DOHH2 (cell line): ENCODE measurements around the gene CERS3.

Experiments
- EZH2phosphoT487 ChIP-seq: fragments of 200-600 bp; sonication (generic); IDR thresholded peaks from 2 replicates; pipeline ENCODE4 v1.6.1; 2017; ENCODE audit warnings: borderline replicate concordance, mild to moderate bottlenecking, antibody characterized with exemption, low read length, moderate library complexity, mixed read lengths
- TF ChIP-seq, protein P1 (sequence below): fragments of 200-600 bp; sonication (generic); IDR thresholded peaks from one replicate; pipeline ENCODE4 v1.5.1; 2014; ENCODE audit warnings: antibody characterized with exemption, mild to moderate bottlenecking, low read depth, low read length; ENCODE audit not compliant: poor library complexity, severe bottlenecking

DNA sequence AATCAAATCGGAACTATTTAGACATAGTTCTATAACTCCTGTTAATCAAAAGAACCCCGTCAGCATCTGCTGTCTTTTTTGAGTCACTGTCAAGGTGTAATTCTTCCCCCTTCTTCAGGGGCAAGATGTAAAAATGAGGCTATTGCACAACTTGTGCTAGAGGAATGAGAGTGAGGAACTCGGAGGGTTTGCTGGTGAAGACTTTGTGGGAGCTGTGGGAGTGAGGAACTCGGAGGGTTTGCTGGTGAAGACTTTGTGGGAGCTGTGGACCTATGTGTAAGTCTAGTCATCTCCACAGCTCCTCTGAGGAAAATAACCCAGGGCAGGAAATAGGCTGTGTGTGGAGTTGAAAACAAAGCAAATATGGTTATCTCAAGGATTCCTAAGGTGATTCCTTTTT lies 2.5 kb upstream of the CERS3 start:
- TF ChIP-seq, protein P1, sequence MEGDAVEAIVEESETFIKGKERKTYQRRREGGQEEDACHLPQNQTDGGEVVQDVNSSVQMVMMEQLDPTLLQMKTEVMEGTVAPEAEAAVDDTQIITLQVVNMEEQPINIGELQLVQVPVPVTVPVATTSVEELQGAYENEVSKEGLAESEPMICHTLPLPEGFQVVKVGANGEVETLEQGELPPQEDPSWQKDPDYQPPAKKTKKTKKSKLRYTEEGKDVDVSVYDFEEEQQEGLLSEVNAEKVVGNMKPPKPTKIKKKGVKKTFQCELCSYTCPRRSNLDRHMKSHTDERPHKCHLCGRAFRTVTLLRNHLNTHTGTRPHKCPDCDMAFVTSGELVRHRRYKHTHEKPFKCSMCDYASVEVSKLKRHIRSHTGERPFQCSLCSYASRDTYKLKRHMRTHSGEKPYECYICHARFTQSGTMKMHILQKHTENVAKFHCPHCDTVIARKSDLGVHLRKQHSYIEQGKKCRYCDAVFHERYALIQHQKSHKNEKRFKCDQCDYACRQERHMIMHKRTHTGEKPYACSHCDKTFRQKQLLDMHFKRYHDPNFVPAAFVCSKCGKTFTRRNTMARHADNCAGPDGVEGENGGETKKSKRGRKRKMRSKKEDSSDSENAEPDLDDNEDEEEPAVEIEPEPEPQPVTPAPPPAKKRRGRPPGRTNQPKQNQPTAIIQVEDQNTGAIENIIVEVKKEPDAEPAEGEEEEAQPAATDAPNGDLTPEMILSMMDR = no peak
- TF ChIP-seq EZH2phosphoT487 = no peak
